AG04450 (cell line): ENCODE results near the gene RGL1. TPM values are rescaled to one million over a fixed set of nuclear protein-coding genes. Genes with fewer than 3 reads are reported as not detected.

Experiments used
- CTCF ChIA-PET: fragments of 300-600, 350-600 bp; formaldehyde crosslinking; extraction: SDS; loops from one replicate; lab custom pipeline; 2022; ENCODE audit warnings: antibody characterized with exemption, inconsistent platforms; lab: Charles Lee
- POLR2A ChIA-PET: fragments of 350-600 bp; formaldehyde crosslinking; extraction: SDS; loops from one replicate; lab custom pipeline; 2021; ENCODE audit warnings: antibody characterized with exemption, inconsistent platforms; lab: Yijun Ruan, JAX
- DNase-seq: peaks from one replicate; pipeline ENCODE4 v3.0.0-alpha.2; 2011; ENCODE audit warnings: low read depth, low spot score
- H3K27ac ChIP-seq: one replicate; pipeline ENCODE4 v1.5.1; 2012; ENCODE audit warnings: low read depth, low read length, control low read depth
- H3K27me3 ChIP-seq: one replicate; pipeline ENCODE4 v1.6.0; 2012; ENCODE audit warnings: low read length; ENCODE audit not compliant: control insufficient read depth, insufficient read depth
- H3K4me3 ChIP-seq: 2 replicates; pipeline ENCODE4 v1.5.1; 2011; ENCODE audit warnings: mild to moderate bottlenecking, low read depth, low read length, control low read depth
- H3K9me3 ChIP-seq: 2 replicates; pipeline ENCODE4 v1.5.1; 2012; ENCODE audit warnings: low read length; ENCODE audit not compliant: control insufficient read depth, insufficient read depth
- CTCF ChIP-seq: IDR thresholded peaks from 2 replicates; pipeline ENCODE4 v1.5.1; 2011; ENCODE audit warnings: low read depth, low read length, control low read depth, inconsistent platforms
- polyA plus RNA-seq: library from polyadenylated mRNA; depleted of rRNA; stranded (reverse); fragments of >200 nt; gene quantifications from 2 replicates; pipeline ENCODE4 v1.2.3, GENCODE V29; 2011

Gene RGL1
- polyA plus RNA-seq, 1 experiment = 11.1 TPM

DNA sequence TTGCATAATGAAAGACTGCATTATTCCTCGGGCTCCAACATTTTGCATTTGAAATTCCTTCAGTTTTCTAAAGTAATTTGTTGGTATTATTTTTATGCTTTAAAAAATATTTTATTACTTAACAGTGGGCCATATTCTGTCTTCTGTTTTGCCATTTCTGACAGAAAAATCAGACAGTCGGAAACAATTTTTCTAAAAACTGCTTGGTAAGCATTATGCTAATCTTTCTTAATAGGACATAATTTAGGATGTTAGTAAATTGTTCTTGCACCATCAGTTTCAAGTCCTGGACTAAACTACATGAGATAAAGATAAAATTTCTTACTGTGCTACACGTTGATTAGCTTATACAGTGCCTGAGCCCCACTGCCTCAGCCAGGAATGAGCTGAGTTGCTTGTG, 11.2 kb downstream of the RGL1 start:
- Histone ChIP-seq H3K27me3 (no peaks in the 10 kb centered on the region), H3K9me3 (no peaks in the 10 kb centered on the region), H3K27ac (no peak overlapping the region), H3K4me3 (no peak overlapping the region)
- TF ChIP-seq CTCF = no peak
- no peak for DNase-seq
- POLR2A ChIA-PET = no interaction called here
- CTCF ChIA-PET = no interaction called here

DNA sequence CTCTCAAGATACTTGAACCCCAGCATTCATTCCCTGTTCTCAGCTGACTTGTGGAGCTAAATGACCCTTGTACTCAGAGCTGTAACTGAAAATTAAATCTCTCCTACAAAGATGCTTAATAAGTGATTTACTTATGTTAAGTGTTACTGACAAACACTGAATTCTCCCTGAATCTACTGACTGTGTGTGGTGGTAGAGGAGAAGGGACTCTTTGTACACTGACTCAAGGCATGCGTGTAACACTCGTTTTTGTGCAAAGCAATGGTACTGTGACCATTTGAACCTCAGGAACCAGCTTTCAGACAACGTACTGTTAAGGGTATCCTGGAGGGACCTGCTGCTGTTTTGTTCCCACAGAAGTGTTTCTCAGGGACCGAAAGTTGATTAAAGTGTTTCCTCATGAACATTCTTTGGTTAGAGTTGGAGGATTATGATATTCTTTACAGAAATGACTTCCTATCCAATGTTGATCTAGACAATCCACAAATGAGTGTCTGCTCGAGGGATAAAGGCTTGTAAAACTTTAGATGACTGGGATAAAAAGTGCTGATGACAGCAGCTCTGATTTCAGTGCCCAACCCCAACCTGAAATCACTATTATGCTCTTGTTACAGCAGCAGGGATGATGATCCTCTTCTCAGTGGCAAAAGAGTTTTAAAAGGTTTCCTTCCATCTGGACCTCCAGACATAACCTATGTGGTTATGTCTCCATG, 12.8 kb downstream of the RGL1 start:
- CTCF ChIA-PET = interaction anchor here (1.0 kb wide), 2 partner anchors 98 to 133 kb away, joined by 3 to 5 read pairs; no protein-coding TSS in a partner anchor
- no peaks in the 10 kb centered on the region for H3K9me3 ChIP-seq
- no peak for DNase-seq
- POLR2A ChIA-PET = no interaction called here
- TF ChIP-seq CTCF = no peak
- H3K27ac ChIP-seq = no peak overlapping the region
- no peaks in the 10 kb centered on the region for H3K27me3 ChIP-seq
- no peak overlapping the region for H3K4me3 ChIP-seq

DNA sequence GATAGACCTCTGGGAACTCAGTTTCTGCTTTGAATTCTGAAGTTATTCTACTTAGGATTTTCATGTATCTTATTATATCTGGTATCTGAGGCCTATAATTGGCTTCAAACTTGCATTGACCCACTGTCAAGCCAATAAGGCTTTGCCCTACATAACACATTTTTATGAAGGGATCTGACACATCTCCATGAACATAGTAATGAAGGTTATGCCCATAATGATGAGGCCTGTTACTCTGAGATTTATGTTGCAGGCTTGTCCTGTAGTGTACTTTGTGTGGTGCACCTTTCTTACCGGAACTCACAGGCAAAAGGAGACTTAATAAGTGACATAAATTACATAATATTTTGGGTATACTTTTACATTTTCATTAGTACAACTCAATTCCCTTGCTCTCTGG, 14.1 kb downstream of the RGL1 start:
- no peaks in the 10 kb centered on the region for H3K27me3 ChIP-seq
- no peak overlapping the region for H3K27ac ChIP-seq
- DNase-seq = no peak
- no peak for TF ChIP-seq CTCF
- ChIA-PET CTCF (no interaction called here), POLR2A (no interaction called here)
- no peak overlapping the region for H3K4me3 ChIP-seq
- H3K9me3 ChIP-seq = no peaks in the 10 kb centered on the region

GRCh38 chr1:183821309-183821888, 16.5 kb downstream of the RGL1 start:
- H3K9me3 ChIP-seq = no peaks in the 10 kb centered on the region
- no peak for DNase-seq
- no peak overlapping the region for H3K27ac ChIP-seq
- ChIA-PET POLR2A (no interaction called here), CTCF (interaction anchor here (1.0 to 1.2 kb wide), 2 partner anchors 136 to 166 kb away, joined by 3 read pairs; no protein-coding TSS in a partner anchor)
- no peaks in the 10 kb centered on the region for H3K27me3 ChIP-seq
- TF ChIP-seq CTCF = no peak
- H3K4me3 ChIP-seq = no peak overlapping the region

GRCh38 chr1:183821889-183822611, 17.1 kb downstream of the RGL1 start:
- no peak overlapping the region for H3K4me3 ChIP-seq
- POLR2A ChIA-PET = no interaction called here
- CTCF ChIA-PET = interaction anchor here (1.0 to 1.6 kb wide), 4 partner anchors 94 to 167 kb away, joined by 3 to 6 read pairs (median 4); no protein-coding TSS in a partner anchor

More at GRCh38 chr1:183821889-183822611, 17.1 kb downstream of the RGL1 start:
- no peak for TF ChIP-seq CTCF
- H3K27ac ChIP-seq = no peak overlapping the region
- DNase-seq = no peak
- no peaks in the 10 kb centered on the region for H3K27me3 ChIP-seq
- H3K9me3 ChIP-seq = no peaks in the 10 kb centered on the region
